Nephron (organoid): ENCODE measurements around the gene C2CD2.
"Not testable (repeated sequence)": the region's sequence is repeated elsewhere in the genome, so short reads cannot be mapped to it uniquely, and the experiment has no call there.

Experiments used
- H3K27ac Mint-ChIP-seq, 3 experiments: 2 replicates each; pipeline ENCODE4 v1.8.0; 2020; ENCODE audit warnings: mixed read lengths in 3 of 3, mild to moderate bottlenecking in 2 of 3, moderate library complexity in 1 of 3
- H3K27me3 Mint-ChIP-seq: 2 replicates; pipeline ENCODE4 v1.8.0; 2021; ENCODE audit warnings: low read depth, mild to moderate bottlenecking, moderate library complexity, mixed read lengths
- H3K36me3 Mint-ChIP-seq: 2 replicates; pipeline ENCODE4 v1.8.0; 2020; ENCODE audit warnings: low read depth, mixed read lengths
- H3K4me1 Mint-ChIP-seq: 2 replicates; pipeline ENCODE4 v1.8.0; 2020; ENCODE audit warnings: mixed read lengths
- H3K4me3 Mint-ChIP-seq, 3 experiments: 2 replicates each; pipeline ENCODE4 v1.8.0; 2020; ENCODE audit warnings: mild to moderate bottlenecking in 3 of 3, mixed read lengths in 3 of 3, moderate library complexity in 2 of 3
- H3K9me3 Mint-ChIP-seq: 2 replicates; pipeline ENCODE4 v1.8.0; 2020; ENCODE audit warnings: mixed read lengths
- TF ChIP-seq, protein P1 (sequence below), 3 experiments: fragments of 200-600 bp; sonication (generic); IDR thresholded peaks; one replicate each; pipeline ENCODE4 v1.5.0; 2021; ENCODE audit warnings: antibody characterized with exemption in 3 of 3; ENCODE audit not compliant: unreplicated experiment in 3 of 3

The C2CD2 gene

DNA sequence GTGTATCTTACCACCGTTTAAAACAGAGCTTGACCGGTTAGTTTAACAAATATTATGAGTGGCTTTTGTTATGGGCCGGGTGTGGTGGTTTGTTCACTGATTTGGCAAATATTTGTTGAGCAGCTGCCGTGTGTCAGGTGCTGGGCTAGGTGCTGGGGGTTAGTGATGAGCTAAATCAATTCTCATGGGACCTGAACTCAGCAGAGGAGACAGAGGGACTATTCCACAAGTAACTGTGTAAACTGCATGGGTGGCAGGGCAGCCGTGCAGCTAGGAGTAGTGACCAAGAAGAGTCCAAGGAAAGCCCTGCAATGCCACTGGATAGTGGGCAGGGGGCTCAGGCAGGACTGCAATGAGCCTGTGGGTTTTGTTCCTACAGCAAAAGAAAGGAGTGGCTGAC is 11.2 kb upstream of the C2CD2 start:
- peaks cover 23% of the 10 kb centered on the region for H3K27me3 Mint-ChIP-seq
- H3K4me1 Mint-ChIP-seq = peaks cover 18% of the 10 kb centered on the region
- H3K9me3 Mint-ChIP-seq = no peaks in the 10 kb centered on the region
- H3K36me3 Mint-ChIP-seq = no peaks in the 10 kb centered on the region
- no peak overlapping the region for H3K4me3 Mint-ChIP-seq
- TF ChIP-seq, protein P1, sequence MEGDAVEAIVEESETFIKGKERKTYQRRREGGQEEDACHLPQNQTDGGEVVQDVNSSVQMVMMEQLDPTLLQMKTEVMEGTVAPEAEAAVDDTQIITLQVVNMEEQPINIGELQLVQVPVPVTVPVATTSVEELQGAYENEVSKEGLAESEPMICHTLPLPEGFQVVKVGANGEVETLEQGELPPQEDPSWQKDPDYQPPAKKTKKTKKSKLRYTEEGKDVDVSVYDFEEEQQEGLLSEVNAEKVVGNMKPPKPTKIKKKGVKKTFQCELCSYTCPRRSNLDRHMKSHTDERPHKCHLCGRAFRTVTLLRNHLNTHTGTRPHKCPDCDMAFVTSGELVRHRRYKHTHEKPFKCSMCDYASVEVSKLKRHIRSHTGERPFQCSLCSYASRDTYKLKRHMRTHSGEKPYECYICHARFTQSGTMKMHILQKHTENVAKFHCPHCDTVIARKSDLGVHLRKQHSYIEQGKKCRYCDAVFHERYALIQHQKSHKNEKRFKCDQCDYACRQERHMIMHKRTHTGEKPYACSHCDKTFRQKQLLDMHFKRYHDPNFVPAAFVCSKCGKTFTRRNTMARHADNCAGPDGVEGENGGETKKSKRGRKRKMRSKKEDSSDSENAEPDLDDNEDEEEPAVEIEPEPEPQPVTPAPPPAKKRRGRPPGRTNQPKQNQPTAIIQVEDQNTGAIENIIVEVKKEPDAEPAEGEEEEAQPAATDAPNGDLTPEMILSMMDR (IDR thresholded peaks at IDR 0.05; ENCODE audit: unreplicated experiment in 3 of 3) = no peak
- peak overlapping the region in 1 of 3 experiments; percentile 31 for H3K27ac Mint-ChIP-seq

DNA sequence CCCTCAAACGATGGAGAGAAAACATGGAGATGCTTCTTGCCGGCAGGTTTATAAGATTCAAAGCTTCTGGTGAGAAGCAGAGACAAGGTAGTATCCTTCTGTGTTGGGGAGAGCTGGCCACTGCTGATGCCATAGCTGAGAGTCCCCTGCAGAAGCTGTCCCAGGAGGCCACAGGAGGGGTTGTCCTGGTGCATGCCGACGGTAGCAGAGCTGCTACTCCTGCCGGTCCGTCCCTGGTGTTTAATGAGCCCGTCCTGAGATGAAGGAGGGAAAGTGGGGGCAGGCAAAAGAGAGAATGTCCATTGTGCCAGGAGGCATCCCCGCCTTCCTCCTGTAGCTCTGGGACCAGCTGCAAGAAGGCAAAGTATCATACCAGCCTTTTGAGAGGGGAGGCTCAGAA is 10.4 kb upstream of the C2CD2 start:
- no peaks in the 10 kb centered on the region for H3K36me3 Mint-ChIP-seq
- no peak overlapping the region for H3K4me3 Mint-ChIP-seq
- H3K27me3 Mint-ChIP-seq = peaks cover 23% of the 10 kb centered on the region
- TF ChIP-seq, protein P1 (IDR thresholded peaks at IDR 0.05; ENCODE audit: unreplicated experiment in 3 of 3) = no peak
- H3K4me1 Mint-ChIP-seq = peaks cover 17% of the 10 kb centered on the region
- H3K27ac Mint-ChIP-seq = no peak overlapping the region
- H3K9me3 Mint-ChIP-seq = no peaks in the 10 kb centered on the region

DNA sequence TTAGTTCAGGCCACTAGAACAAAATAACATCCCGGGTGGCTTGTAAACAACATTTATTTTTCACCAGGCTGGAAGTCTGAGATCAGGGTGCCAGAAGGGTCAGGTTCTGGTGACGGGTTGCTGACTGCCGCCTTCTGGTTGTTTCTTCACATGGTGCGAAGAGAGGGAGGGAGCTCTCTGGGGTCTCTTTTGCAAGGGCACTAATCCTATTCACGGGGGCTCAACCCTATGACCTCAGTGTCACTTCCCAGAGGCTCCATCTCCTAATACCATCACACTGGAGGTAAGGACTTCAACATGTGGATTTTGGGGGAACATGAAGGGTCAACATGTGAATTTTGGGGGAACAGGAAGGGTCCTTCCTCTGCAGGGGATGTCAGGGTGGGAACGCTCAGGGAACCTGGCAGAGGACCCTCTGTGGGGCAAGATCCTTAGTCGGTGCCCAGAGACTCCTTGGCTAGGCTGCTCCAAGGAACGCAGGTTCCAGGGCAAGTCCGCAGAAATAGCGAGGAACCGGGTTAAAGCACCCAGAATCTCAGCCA is 8.7 kb upstream of the C2CD2 start:
- Mint-ChIP-seq H3K4me3 (no peak overlapping the region), H3K27me3 (peaks cover 23% of the 10 kb centered on the region), H3K4me1 (peaks cover 13% of the 10 kb centered on the region), H3K27ac (no peak overlapping the region), H3K9me3 (no peaks in the 10 kb centered on the region), H3K36me3 (no peaks in the 10 kb centered on the region)
- TF ChIP-seq, protein P1 (IDR thresholded peaks at IDR 0.05; ENCODE audit: unreplicated experiment in 3 of 3) = no peak

DNA sequence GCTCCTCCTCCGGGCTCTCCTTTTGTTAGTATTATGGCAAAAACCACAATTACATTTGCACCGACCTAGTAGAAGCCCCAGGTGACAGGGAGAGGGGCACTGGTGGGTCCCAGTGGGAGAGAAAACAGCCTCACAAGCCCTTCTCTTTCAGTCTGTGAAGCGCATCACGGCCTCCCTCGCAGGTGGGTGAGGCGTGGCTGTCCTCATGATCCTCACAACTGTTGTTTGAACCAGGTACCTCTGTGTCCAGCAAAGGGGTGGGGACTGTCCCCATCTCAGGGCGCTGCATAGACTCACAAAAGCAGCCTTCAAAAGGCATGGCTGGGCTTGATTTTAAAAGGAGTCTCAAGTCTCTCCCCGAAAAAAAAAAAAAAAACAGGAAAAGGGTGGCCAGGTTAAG is 7.9 kb upstream of the C2CD2 start:
- H3K27ac Mint-ChIP-seq = no peak overlapping the region
- TF ChIP-seq, protein P1 (IDR thresholded peaks at IDR 0.05; ENCODE audit: unreplicated experiment in 3 of 3) = no peak
- peaks cover 20% of the 10 kb centered on the region for H3K4me1 Mint-ChIP-seq
- no peaks in the 10 kb centered on the region for H3K36me3 Mint-ChIP-seq
- no peaks in the 10 kb centered on the region for H3K9me3 Mint-ChIP-seq
- H3K27me3 Mint-ChIP-seq = peaks cover 23% of the 10 kb centered on the region
- no peak overlapping the region for H3K4me3 Mint-ChIP-seq

DNA sequence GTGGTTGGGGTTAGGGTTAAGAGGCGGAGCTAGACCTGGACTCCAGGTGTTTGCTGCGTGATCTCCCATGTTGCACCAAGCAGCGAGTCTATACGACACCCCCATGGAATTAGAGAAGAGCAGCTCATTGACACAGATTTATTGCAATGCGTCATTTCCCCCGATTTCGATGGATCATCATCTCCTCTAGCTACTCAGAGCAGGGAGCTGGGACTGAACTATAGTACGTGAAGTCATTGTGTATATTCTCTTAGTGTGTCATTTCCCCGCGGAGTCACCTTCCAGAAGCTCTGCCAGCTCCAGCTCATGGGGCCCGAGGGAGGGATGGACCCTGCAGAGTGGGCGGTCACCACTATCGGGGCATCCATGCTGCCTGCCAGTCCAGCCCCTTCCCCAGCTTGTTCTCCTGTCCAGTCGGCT is 7.5 kb upstream of the C2CD2 start:
- Mint-ChIP-seq H3K4me1 (peaks cover 19% of the 10 kb centered on the region), H3K36me3 (no peaks in the 10 kb centered on the region), H3K27ac (no peak overlapping the region), H3K9me3 (no peaks in the 10 kb centered on the region), H3K27me3 (peaks cover 23% of the 10 kb centered on the region), H3K4me3 (no peak overlapping the region)
- TF ChIP-seq, protein P1 (IDR thresholded peaks at IDR 0.05; ENCODE audit: unreplicated experiment in 3 of 3) = no peak

DNA sequence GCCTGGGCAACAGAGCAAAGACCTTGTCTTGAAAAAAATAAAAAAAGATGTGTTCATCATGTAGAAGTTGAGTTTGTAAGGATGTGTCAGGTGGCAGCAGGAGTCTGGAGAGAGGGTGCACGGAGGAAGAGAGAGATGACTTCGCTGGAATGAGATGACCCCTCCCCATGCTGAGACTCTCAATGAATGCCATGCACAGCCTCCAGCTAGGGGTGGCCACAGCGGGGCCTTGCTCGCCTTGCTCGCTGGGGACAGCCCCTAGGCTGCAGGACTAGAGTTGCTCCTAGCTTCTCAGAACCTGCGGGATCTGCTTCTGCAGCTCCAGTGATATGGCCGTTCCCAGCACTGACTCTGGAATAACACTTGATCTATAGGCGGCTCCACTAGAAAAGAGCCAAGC is 6.6 kb upstream of the C2CD2 start:
- TF ChIP-seq, protein P1 (IDR thresholded peaks at IDR 0.05; ENCODE audit: unreplicated experiment in 3 of 3) = no peak

DNA sequence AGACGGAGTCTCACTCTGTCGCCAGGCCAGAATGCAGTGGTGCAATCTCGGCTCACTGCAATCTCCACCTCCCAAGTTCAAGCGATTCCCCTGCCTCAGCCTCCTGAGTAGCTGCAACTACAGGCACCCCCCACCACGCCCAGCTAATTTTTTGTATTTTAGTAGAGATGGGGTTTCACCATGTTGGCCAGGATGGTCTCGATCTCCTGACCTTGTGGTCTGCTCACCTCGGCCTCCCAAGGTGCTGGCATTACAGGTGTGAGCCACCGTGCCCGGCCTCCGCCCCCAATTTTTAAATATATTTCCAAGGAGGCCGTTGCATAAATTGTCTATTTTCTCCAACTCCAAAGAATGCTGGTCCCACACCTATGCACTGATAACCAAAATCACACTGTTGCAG is 5.9 kb upstream of the C2CD2 start:
- H3K27ac Mint-ChIP-seq, H3K9me3 Mint-ChIP-seq, H3K4me3 Mint-ChIP-seq, H3K36me3 Mint-ChIP-seq: not testable (repeated sequence)
- Mint-ChIP-seq H3K4me1 (peaks cover 24% of the 10 kb centered on the region), H3K27me3 (peaks cover 13% of the 10 kb centered on the region)

More for the DNA sequence above, 6.6 kb upstream of the C2CD2 start:
- Mint-ChIP-seq H3K27ac (no peak overlapping the region), H3K36me3 (no peaks in the 10 kb centered on the region), H3K9me3 (no peaks in the 10 kb centered on the region), H3K4me3 (no peak overlapping the region), H3K4me1 (peaks cover 17% of the 10 kb centered on the region), H3K27me3 (peaks cover 16% of the 10 kb centered on the region)
